ENCODE measurements around the gene MMP28. TPM values are rescaled to one million over a fixed set of nuclear protein-coding genes. Genes with fewer than 3 reads are reported as not detected.

Gene MMP28
- total and polyA plus RNA-seq, 10 of the 15 experiments (the other 5 are each of a cell fraction or from before 2014, with no cell fraction given), result not detected

DNA sequence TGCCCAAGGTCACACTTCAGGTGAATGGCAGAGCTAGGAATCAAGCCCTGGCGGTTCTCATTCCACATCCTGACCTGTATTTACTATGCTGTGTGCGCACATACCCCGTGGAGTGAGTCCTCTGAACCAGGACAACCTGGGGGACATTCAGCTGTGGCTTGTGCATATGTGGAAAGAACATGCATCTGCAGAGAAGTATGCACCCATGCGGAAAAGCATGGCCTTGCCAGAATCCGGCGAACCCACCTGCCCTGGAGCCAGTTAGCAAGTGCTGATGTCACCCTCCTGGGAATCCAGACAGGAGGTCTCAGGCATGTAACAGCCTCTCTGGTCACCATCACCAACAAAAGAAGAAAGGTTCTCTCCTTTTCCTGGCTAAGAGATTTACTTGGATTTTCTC, 62.1 kb downstream of the MMP28 start (continued):
- TF ChIP-seq, protein P1, sequence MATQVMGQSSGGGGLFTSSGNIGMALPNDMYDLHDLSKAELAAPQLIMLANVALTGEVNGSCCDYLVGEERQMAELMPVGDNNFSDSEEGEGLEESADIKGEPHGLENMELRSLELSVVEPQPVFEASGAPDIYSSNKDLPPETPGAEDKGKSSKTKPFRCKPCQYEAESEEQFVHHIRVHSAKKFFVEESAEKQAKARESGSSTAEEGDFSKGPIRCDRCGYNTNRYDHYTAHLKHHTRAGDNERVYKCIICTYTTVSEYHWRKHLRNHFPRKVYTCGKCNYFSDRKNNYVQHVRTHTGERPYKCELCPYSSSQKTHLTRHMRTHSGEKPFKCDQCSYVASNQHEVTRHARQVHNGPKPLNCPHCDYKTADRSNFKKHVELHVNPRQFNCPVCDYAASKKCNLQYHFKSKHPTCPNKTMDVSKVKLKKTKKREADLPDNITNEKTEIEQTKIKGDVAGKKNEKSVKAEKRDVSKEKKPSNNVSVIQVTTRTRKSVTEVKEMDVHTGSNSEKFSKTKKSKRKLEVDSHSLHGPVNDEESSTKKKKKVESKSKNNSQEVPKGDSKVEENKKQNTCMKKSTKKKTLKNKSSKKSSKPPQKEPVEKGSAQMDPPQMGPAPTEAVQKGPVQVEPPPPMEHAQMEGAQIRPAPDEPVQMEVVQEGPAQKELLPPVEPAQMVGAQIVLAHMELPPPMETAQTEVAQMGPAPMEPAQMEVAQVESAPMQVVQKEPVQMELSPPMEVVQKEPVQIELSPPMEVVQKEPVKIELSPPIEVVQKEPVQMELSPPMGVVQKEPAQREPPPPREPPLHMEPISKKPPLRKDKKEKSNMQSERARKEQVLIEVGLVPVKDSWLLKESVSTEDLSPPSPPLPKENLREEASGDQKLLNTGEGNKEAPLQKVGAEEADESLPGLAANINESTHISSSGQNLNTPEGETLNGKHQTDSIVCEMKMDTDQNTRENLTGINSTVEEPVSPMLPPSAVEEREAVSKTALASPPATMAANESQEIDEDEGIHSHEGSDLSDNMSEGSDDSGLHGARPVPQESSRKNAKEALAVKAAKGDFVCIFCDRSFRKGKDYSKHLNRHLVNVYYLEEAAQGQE (IDR thresholded peaks at IDR 0.05; ENCODE audit: low read depth, low read length), result no peak

- H3K9ac ChIP-seq (ENCODE audit: control insufficient read depth, insufficient read depth, low read length), result no peak overlapping the region
- ATAC-seq (no peak), DNase-seq (ENCODE audit: low read depth, low spot score) (no peak), FAIRE-seq (no peak)
- H3K27ac ChIP-seq (ENCODE audit: control insufficient read depth, insufficient read depth), result no peak overlapping the region
- RAD21 ChIA-PET (ENCODE audit: unreplicated experiment), result no interaction called here
- H3K4me2 ChIP-seq (ENCODE audit: control insufficient read depth, insufficient read depth), result no peak overlapping the region
- H3K4me1 ChIP-seq (ENCODE audit: control insufficient read depth, insufficient read depth, low read length), result no peaks in the 10 kb centered on the region
- POLR2A ChIA-PET, result no interaction called here
- no peak overlapping the region for H3K4me3 ChIP-seq
- no peaks in the 10 kb centered on the region; a peak in 1 of 4 replicates for H3K27me3 ChIP-seq (replicated peaks in 1 of 2; ENCODE audit: control insufficient read depth in 2 of 2, insufficient read depth in 2 of 2, low read length in 1 of 2)
- no peaks in the 10 kb centered on the region for H4K20me1 ChIP-seq (ENCODE audit: control insufficient read depth, insufficient read depth)
- H2AFZ ChIP-seq (ENCODE audit: control insufficient read depth, low read depth, low read length), result no peak overlapping the region
- no peaks in the 10 kb centered on the region for H3K79me2 ChIP-seq (ENCODE audit: control insufficient read depth, insufficient read depth, low read length)
- intact Hi-C loops (cut with micrococcal nuclease; ENCODE audit: unreplicated experiment), result no loop called here
- no peaks in the 10 kb centered on the region; a peak in 1 of 4 replicates for H3K36me3 ChIP-seq (ENCODE audit: control insufficient read depth in 2 of 2, insufficient read depth in 2 of 2, low read length in 1 of 2)
- in situ Hi-C loops (cut with MboI), result no loop called here
- CTCF ChIA-PET, result interaction anchor here (1.0 kb wide), 1 partner anchor 31 kb away, joined by 3 read pairs; no protein-coding TSS in a partner anchor
- SMC1A ChIA-PET (ENCODE audit: uncharacterized antibody, unreplicated experiment), result no interaction called here
- 0% methylated on average over 1 of the region's 1 CpG for WGBS (ENCODE audit: insufficient coverage, insufficient replicate concordance, low lambda C conversion rate, missing lambda C conversion rate)
- BruUV-seq (replicated peaks), result no TSS peak
- no peaks in the 10 kb centered on the region for H3K9me3 ChIP-seq (replicated peaks; ENCODE audit: control insufficient read depth, insufficient read depth, low read length)
- TF ChIP-seq, protein P2, sequence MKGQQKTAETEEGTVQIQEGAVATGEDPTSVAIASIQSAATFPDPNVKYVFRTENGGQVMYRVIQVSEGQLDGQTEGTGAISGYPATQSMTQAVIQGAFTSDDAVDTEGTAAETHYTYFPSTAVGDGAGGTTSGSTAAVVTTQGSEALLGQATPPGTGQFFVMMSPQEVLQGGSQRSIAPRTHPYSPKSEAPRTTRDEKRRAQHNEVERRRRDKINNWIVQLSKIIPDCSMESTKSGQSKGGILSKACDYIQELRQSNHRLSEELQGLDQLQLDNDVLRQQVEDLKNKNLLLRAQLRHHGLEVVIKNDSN (IDR thresholded peaks at IDR 0.05; ENCODE audit: borderline replicate concordance, extremely low read length, insufficient read depth, low read depth, low read length), result no peak
- TF ChIP-seq ZNF24 (IDR thresholded peaks at IDR 0.05), result no peak
- TF ChIP-seq MYB (IDR thresholded peaks at IDR 0.05; ENCODE audit: borderline replicate concordance, low read depth, low read length), result no peak
- TF ChIP-seq, protein P3, sequence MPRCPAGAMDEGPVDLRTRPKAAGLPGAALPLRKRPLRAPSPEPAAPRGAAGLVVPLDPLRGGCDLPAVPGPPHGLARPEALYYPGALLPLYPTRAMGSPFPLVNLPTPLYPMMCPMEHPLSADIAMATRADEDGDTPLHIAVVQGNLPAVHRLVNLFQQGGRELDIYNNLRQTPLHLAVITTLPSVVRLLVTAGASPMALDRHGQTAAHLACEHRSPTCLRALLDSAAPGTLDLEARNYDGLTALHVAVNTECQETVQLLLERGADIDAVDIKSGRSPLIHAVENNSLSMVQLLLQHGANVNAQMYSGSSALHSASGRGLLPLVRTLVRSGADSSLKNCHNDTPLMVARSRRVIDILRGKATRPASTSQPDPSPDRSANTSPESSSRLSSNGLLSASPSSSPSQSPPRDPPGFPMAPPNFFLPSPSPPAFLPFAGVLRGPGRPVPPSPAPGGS (IDR thresholded peaks at IDR 0.05; ENCODE audit: borderline replicate concordance, insufficient read depth, low read depth, low read length, poor library complexity, severe bottlenecking), result no peak
- TF ChIP-seq RELA (IDR thresholded peaks at IDR 0.05; ENCODE audit: borderline replicate concordance, partially characterized antibody), result no peak
- no peak for TF ChIP-seq HDAC2 (IDR thresholded peaks at IDR 0.05)
- TF ChIP-seq MYC (IDR thresholded peaks at IDR 0.05; ENCODE audit: insufficient read depth, insufficient read length, insufficient replicate concordance, low read length, severe bottlenecking), result no peak
- no peak for TF ChIP-seq ZBTB33 (IDR thresholded peaks at IDR 0.05)
- TF ChIP-seq NR2C2 (IDR thresholded peaks at IDR 0.05; ENCODE audit: borderline replicate concordance, control insufficient read depth, insufficient read length, low read depth), result no peak
- TF ChIP-seq CEBPB (IDR thresholded peaks at IDR 0.05; ENCODE audit: borderline replicate concordance in 1 of 2, low read depth in 2 of 2, low read length in 2 of 2), result no peak
- TF ChIP-seq SMAD5 (IDR thresholded peaks at IDR 0.05; ENCODE audit: low read depth), result no peak
Measured at GRCh38 chr17:35732806-35733136, 62.7 kb downstream of the MMP28 start.
